HK-2 (cell line): ENCODE measurements around the gene INO80C.

Experiments
- DNase-seq: peaks from one replicate; pipeline ENCODE4 v3.0.0-alpha.2; 2018; ENCODE audit not compliant: unreplicated experiment

INO80C gene

GRCh38 chr18:35430721-35431373 lies 66.9 kb downstream of the INO80C start:
- DNase-seq: no peak

- no peak for DNase-seq
Observed at GRCh38 chr18:35426786-35427185, 71.0 kb downstream of the INO80C start.

DNA sequence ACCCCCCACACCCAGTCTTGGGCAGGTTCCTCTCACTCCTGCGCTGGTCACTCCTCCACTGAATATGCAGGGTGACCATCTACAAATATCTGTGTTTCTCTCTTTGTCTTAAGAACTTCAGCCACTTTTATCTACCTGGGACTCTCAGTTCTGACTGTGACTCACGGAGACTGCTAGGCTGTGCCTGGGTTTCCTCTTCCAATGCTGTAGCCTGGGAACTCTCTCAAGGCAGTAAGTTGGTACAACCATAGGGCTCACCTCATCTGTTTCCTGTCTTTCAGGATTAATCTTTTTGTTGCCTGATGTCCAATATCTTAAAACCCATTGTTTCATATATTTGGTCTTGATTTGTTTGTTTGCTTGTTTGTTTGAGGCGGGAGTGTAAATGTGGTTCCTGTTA lies 73.4 kb downstream of the INO80C start:
- no peak for DNase-seq

GRCh38 chr18:35422237-35422636 lies 75.5 kb downstream of the INO80C start:
- DNase-seq: no peak

DNA sequence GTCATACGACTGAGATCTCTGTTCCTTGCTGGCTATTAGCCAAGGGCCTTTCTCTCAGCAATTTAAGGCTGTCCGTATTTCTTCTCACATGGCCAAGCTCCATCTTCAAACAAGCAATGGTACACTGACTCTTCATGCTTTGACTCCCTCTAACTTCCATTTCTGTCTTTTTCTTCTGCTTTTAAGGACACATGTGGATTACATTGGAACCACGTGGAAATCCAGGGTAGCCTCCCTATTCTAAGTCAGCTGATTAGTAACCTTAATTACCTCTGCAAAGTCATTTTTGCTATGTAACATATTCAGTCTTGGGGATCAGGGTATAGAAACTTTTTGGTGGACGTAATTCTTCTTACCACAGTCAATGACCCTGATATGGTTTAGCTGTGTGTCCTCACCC lies 79.2 kb downstream of the INO80C start:
- no peak for DNase-seq
